ENCODE measurements around the gene SLC7A4. TPM values are rescaled to one million over a fixed set of nuclear protein-coding genes. Genes with fewer than 3 reads are reported as not detected.

The SLC7A4 gene
- total RNA-seq, 1 donor from 2014 or later = not detected

GRCh38 chr22:21000207-21000986 is 32.0 kb downstream of the SLC7A4 start:
- intact Hi-C loops (cut with micrococcal nuclease) = loop anchor here (10.0 kb wide), 1 partner anchor 644 kb away; the partner anchor contains the start of gene SDF2L1

- intact Hi-C loops (cut with micrococcal nuclease) = loop anchor here (10.0 kb wide), 1 partner anchor 645 kb away; the partner anchor contains the start of gene SDF2L1
Measured at GRCh38 chr22:20999350-21000206, 32.8 kb downstream of the SLC7A4 start.

DNA sequence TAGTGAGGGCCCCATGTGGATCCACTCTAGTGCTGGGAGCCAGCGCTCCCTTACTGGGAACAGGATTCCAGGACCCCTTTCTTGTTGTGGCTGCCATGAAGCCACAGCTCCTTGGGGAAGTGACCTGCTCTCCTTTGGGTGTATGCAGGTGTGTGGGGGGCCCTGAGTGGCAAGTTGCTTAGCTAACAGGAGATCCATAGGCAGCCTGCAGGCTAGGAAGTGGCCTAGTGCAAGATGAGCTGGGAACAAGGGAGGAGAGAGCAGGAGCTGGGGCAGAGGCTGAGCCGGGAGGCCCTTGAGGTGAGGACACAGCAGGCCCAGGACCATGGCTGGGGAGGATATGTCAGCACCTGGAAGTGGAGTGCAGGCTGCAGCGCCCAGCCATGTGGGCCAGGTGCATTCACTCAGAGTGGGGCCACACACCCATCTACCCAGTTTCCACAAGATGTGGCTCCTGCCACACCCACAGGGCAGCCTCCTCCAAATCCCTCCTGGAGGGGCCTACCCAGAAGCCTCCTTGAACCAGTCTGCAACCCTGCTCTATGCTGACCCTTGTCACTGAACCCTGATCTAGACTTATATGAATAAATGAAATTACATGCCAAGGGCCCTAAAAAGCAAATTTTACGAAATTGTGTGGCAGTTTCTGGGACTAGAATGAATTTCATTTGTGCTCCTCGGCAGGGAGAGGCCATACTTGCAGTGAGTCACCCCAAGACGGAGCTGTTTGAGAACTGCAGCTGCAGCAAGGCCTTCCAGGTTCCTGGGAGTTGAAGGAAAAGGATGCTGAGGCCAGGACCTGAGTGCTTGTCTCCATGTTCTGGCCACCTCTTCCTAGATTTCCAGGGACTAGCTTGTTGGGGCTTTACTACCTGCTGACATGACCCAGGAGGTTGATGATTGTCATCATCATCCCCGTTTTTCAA is 33.7 kb downstream of the SLC7A4 start:
- intact Hi-C loops (cut with micrococcal nuclease) = no loop called here

DNA sequence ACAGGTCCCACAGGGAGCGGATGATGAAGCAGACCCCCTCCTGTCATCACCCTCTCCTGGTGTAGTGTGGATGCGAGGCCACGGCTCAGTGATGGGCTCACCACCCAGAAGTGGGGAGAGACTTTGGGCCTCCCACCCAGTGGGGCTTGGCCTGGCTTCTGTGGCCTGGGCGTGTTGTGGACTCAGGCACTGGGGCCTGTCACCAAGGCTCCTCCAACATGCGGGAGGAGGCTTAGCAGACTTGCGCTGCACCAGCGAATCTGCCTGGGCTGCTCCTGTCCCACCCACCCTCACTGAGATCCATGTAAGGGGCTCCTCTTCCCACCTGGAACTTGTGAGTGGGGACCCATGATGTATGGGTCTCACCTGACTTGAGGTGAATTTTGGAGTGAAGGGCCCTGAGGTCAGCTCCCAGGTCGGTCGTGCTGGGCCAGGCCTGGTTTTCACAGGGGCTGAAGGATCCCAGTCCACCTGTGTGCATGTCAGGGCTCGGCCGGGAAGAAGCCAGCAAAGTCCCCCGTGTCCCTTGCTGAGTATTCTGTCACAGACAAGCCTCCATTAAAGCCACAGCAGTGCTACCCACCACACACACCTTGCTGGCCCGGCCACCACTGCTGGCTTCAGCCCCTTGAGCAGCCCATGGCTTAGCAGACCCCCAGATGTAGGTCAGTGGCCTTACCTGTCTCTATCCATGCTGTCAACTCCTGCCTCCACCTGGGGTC is 34.7 kb downstream of the SLC7A4 start:
- intact Hi-C loops (cut with micrococcal nuclease) = no loop called here

DNA sequence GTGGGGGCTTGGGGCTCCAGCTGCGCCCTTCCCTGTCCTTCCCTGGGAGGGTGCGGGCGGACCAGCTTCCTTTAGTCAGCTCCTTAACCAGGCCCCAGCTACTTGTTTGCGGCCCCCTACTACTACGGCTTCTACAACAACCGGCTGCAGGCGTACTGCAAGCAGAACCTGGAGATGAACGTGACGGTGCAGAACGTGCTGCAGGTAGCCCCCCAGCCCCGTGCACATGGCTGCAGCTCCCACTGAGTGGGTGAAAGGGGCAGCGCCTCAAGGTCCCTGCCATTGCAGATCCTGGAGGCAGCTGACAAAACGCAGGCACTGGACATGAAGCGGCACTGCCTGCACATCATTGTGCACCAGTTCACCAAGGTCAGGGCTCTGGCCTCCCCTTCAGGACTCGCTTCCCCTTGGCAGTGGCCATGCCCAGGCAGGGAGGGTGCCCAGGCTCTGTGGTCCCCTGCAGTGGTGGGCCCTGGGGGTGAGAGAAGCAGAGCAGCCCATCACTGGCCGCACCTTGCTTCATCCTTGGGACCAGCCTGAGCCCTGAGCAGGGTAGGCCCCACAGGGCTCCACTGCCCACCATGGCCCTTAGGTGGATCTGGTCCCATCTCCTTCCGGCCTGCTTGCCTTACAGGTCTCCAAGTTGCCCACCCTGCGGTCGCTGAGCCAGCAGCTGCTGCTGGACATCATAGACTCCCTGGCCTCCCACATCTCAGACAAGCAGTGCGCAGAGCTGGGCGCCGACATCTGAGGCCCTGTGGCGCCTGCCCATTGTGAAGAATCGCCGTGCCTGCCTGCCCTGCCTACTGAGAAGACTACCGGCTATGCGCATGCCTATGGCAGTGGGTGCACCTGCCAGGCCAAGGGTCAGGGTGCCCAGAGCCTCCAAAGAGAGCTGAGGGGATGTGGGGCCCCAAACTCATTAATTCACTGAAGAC is 35.5 kb downstream of the SLC7A4 start:
- intact Hi-C loops (cut with micrococcal nuclease) = no loop called here

- intact Hi-C loops (cut with micrococcal nuclease) = no loop called here
Measured at GRCh38 chr22:20996031-20996410, 36.3 kb downstream of the SLC7A4 start.

- intact Hi-C loops (cut with micrococcal nuclease) = no loop called here
Measured at GRCh38 chr22:20995329-20996030, 36.9 kb downstream of the SLC7A4 start.

DNA sequence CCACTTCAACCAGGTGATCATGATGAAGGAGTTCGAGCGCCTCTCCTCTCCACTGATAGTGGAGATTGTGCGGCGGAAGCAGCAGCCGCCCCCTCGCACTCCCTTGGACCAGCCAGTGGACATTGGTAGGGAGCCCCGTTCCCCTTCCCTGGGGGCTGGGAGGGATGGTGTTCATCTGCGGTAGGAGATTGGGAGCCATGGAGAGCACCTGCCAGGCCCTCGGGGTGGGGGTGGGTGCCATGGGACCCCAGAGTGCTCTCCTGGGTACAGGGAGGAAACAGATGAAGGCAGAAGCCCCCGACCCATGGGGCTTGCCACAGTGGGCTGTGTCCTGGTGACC is 37.5 kb downstream of the SLC7A4 start:
- intact Hi-C loops (cut with micrococcal nuclease) = no loop called here

- intact Hi-C loops (cut with micrococcal nuclease) = no loop called here
Measured at GRCh38 chr22:20994128-20994901, 38.0 kb downstream of the SLC7A4 start.

DNA sequence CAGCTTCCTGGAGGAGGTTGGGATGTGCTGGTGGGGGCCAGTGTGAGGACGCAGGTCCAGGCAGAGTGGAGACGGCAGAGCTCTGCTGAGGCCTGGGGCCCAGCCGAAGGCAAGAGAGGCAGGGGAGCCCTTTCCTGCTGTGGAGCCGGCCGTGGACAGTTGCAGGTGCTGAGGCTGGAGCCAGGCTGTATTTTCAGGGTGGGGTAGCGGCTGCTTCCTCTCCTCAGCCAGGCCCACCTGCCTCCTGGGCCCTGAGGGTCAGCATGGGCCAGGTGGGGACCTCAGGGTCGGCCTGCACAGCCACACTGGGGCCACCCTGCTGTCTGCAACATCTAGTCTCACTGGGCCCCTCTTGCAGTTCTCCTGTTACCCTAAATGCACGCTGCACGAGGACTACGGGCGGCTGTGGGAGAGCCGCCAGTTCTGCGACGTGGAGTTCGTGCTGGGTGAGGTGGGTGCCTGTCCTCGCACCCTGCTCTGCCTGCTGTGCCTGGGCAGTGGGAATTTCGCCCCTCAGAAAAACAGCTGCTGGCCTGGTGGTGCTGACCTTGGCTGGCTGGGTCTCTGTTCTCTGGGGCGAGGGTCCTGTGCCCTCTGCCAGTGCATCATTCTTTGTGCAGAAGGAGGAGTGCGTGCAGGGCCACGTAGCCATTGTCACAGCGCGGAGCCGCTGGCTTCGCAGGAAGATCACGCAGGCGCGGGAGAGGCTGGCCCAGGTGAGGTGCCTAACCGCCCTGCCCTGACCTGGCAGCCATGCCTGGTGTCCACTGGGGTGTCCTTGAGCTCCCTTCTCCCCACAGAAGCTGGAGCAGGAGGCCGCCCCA is 38.8 kb downstream of the SLC7A4 start:
- intact Hi-C loops (cut with micrococcal nuclease) = no loop called here

DNA sequence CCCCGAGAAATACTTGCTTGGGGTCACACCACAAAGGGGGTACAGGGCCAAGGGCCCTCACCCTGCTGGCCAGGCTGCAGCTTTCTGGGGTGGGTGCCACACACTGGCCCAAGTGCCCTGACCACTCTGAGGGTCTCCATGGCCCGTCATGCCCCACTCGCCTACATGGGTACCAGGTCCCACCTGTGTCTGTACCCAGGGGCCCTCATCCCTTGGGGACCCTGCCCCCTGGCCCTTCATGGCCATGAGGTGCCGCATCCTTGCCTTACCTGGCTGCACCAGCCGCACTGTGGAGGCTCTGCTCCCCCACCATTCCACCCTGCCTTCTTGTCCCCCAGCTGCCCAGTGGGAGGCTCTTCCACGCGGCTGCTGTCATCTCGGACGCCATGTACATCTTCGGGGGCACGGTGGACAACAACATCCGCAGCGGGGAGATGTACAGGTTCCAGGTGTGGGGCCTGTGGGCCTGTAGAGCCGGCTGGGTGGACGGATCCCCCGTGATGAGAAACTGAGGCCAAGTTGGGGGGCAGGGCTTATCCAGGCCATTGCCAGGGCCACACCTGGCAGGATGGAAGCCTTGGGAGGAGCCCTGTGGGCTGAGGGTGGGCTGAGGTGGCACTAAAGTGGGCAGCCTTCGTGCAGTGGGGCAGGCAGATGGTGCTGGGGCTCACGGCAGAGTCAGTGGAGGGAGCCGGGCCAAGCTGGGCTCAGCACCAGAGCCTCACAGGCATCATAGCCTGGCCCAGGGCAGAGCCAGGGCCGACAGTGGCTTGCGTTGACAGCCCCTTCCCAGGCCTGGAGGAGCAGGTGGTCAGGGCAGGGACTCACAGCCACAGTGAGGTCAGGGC is 39.7 kb downstream of the SLC7A4 start:
- intact Hi-C loops (cut with micrococcal nuclease) = no loop called here

DNA sequence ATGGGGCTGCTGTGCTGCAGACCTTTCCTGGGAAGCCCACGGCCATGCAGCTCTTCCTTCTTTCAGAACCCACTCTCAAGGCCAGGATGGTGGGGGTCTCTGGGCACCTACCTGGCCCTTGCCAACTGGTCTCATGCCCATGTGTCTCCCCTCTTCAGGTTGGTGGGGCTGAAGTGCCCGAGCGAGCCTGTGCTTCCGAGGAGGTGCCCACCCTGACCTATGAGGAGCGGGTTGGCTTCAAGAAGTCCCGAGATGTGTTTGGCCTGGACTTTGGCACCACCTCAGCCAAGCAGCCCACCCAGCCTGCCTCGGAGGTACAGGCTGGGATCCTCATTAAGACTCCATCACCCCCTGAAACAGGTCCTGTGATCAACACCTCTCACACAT is 40.3 kb downstream of the SLC7A4 start:
- intact Hi-C loops (cut with micrococcal nuclease) = no loop called here

DNA sequence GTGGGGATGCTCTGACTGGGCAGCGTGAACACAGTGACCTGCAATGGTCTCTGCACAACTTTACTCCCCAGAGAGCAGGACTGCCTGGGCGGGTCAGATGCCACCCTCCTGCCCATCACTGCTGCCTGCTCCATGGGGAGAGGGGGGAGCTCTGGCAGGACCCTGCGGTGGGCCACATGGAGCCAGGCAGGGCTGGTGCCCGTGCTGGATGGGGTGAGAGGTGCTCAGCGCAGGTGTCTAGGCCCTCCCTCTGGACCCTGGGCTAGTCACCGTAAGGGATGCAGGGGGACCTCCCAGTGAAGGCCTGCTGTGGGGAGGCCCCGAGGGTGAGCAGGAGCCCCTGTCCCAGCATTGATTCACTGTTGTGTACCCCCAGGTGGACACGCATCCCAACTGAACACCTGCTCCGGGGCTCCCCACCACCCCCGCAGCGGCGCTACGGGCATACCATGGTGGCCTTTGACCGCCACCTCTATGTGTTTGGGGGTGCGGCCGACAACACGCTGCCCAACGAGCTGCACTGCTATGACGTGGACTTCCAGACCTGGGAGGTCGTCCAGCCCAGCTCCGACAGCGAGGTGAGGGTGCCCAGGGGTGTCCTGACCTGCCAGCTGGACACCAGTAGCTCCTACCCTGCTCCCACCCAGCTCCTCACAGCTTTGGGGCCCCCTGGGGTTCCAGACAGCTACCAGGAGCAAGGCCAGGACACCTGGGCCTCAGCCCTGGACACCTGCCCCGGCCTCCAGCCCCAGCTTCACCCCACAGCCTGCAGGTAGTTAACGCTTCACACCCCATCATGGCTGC is 40.9 kb downstream of the SLC7A4 start:
- intact Hi-C loops (cut with micrococcal nuclease) = no loop called here

GRCh38 chr22:20990184-20991180 is 41.9 kb downstream of the SLC7A4 start:
- intact Hi-C loops (cut with micrococcal nuclease) = no loop called here
